HG03442 (cell line): ENCODE results near the gene PLA2G10.
"Not testable (repeated sequence)": the region's sequence is repeated elsewhere in the genome, so short reads cannot be mapped to it uniquely, and the experiment has no call there.

Experiments used
- ATAC-seq: cut with Tn5 transposase; IDR thresholded peaks from one replicate; pipeline ENCODE4 v1.9.1; 2021; ENCODE audit warnings: mild to moderate bottlenecking, moderate library complexity; ENCODE audit not compliant: unreplicated experiment

PLA2G10 gene

DNA sequence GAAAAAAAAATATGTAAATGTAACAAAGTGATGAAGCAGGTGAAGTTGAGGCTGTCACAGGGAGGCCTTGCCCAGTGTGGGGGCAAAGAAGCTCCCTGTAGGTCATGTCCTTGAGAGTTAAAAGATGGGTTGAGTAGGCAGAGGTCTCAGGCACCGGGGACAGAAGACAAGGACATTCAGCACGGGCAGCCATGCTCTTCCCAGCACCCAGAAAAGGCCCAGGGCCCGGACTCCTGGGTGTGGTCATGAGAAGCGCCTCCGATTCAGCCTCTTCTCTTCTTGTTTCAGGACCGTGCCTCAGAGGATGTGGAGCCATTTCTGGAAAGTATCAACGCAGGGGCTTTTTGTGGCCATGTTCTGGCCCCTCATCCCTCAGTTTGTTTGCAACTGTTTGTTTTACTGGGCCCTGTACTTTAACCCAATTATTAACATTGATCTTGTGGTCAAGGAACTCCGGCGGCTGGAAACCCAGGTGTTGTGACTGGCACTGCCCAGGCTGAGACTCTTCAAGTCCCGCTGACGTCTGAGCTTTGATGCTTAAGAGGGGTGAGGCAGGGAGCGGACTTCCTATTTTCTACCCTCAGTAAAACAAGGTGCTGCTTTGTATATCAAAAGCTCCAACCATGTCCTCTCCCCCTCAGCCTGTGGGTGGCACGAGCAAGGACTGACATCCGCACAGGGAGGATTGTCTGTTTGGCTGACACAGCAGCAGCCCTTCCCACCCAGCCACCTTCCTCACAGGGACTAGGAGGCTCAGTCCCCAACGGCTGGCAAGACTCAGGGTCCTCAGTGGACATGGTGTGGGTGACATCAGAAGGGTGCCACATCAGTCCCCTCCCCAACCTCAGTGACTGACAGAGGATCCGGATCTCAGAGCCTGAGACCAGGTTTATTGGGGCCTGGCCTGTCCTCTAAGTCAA, 26.5 kb downstream of the PLA2G10 start:
- no peak for ATAC-seq

DNA sequence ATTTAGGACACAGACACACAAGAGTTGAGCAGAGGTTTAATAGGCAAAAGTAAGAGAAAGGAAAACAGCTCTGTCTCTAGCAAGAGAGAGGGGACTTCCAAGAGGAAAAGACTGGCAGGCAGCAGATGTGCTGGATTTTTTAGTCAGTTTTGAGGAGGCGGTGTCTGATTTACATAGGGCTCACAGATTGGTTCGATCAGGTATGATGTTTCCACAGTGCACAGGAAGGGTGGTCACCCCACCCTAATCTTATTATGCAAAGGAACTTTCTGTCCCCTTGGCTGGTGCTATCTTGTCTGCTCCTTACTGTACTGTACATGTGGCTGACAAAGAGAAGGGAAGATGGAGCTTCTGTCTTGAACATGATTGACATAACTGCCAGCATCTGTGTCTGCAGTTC, 36.0 kb downstream of the PLA2G10 start:
- ATAC-seq = peak; percentile 74

DNA sequence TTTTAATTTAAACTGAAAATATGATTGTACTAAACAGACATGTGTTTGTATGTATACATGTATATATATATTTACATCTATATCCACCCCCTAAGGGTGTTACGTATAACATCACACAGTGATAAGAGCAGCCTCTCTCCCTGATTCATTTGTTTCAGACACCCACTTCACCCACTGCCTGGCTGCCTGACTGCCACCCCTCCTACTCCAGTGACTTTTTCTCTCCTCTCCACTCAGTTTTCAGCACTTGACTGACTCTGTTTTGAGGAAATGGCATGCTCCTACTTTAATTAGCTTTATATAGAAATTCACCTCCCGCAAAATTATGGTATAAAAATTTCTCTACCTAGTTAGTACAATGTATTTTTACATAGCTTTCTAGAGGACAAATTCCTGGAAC, 41.4 kb downstream of the PLA2G10 start:
- no peak for ATAC-seq

GRCh38 chr16:14650629-14651028, 43.5 kb downstream of the PLA2G10 start:
- no peak for ATAC-seq

- ATAC-seq = no peak
Measured at GRCh38 chr16:14649816-14650215, 44.3 kb downstream of the PLA2G10 start.

GRCh38 chr16:14641926-14642325, 52.2 kb downstream of the PLA2G10 start:
- ATAC-seq = no peak

GRCh38 chr16:14641206-14641605, 52.9 kb downstream of the PLA2G10 start:
- ATAC-seq = no peak

GRCh38 chr16:14640538-14640937, 53.6 kb downstream of the PLA2G10 start:
- no peak for ATAC-seq

- not testable (repeated sequence) for ATAC-seq
Measured at GRCh38 chr16:14636951-14637240, 57.2 kb downstream of the PLA2G10 start.

DNA sequence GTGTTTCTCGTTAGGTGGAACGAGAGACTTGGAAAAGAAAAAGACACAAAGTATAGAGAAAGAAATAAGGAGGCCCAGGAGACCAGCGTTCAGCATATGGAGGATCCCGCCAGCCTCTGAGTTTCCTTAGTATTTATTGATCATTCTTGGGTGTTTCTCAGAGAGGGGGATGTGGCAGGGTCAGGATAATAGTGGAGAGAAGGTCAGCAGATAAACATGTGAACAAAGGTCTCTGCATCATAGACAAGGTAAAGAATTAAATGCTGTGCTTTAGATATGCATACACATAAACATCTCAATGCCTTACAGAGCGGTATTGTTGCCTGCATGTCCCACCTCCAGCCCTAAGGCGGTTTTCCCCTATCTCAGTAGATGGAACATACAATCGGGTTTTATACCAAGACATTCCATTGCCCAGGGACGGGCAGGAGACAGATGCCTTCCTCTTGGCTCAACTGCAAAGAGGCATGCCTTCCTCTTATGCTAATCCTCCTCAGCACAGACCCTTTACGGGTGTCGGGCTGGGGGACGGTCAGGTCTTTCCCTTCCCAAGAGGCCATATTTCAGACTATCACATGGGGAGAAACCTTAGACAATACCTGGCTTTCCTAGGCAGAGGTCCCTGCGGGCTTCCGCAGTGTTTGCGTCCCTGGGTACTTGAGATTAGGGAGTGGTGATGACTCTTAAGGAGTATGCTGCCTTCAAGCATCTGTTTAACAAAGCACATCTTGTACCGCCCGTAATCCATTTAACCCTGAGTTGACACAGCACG, 57.7 kb downstream of the PLA2G10 start:
- ATAC-seq = not testable (repeated sequence)

DNA sequence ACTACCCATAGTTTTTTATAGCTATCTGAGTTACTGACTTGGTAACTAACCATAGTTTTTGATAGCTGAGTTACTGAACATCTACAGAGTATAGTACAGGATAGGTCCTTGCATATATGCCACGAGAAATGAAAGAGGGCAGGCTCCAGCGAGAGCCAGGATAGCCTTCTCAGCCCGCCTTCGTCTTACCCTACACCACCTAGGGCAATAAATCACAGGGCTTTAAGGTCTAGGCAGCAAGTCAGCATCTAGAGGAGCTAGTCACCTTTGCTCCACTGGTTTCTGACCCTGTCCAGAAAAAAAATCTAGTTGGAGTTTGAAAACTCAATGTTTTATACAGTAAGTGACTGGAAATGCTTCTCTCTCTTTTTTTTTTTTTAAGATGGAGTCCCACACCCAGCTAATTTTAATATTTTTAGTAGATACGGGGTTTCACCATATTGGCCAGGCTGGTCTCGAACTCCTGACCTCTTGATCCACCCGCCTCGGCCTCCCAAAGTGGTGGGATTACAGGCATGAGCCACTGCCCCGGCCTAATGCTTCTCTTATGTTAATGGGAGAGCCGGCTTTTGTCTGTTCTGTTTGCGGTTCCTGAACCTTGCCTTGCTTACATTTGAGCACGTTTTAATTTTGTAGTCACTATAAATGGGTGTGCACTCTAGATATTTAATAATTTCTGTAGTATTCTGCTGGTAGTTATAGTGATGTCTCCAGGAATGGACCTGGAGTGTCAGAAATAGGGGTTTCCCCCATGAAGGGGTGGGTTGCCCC, 58.5 kb downstream of the PLA2G10 start:
- no peak for ATAC-seq

DNA sequence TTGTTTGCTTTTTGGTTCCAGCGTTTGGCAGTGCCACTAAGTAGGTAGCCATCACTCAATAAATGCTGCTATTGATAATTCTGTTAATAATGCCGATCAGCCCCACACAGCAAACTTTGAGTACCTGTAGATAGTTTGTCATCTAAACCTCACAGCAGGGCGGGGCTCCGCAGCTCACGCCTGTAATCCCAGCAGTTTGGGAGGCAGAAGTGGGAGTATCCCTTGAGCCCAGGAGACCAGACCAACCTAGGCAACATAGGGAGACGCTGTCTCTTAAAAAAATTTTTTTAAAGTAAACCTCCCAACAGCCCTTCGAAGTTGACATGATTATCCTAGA, 59.8 kb downstream of the PLA2G10 start:
- ATAC-seq = no peak

DNA sequence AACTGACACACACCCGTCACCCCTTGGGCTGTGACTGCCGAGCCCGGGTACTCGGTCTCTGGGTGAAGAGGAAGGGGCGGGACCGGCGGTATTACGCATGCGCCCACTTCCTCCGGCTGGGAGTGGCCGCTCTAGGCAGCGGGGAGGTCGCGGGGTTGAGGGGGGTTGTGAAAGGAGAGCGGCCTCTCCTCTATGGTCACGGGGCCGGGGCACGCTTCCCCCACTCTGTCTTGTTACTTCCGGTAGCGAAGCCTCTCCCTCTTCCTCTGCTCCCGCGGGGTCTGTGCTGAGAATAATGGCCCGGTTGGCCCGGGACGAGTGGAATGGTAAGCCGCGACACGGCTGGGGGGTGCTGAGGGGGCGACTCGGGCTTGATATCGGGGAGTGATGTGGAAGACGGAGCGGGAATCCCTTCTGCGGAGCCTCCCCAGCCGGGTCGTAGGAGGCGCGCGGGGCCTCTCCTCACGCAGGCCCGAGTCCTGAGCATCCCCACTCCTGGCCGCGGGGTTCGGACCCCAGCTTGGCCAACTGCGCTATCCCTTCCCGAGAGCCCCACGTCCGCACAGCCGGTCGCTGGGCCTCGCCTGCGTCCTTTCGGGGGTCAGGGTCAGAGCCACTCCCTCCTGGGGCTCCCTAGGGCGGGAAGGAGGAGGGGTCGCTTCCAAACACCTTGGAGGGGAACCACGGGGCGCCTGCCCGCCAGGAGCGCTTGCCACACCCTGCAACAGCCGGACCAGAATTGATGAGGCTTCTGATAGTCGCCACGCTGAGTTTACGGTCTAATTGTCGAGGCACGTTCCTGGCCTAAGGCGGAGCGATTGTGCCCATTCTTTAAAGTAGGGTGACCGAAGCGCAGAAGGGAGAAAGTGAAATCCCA, 61.2 kb downstream of the PLA2G10 start, which contains the start of gene BFAR:
Gene BFAR (plus strand): TSS at position 259 of the 877 bp plus-strand sequence. CDS start 11,396 bp downstream, outside the sequence.
- peak; percentile 74 for ATAC-seq

GRCh38 chr16:14630620-14631330, 63.3 kb downstream of the PLA2G10 start:
- not testable (repeated sequence) for ATAC-seq

- ATAC-seq = peak; percentile 39
Measured at GRCh38 chr16:14629919-14630619, 64.0 kb downstream of the PLA2G10 start, which contains the start of gene PARN. PARN (minus strand) TSS chr16:14630260; CDS start chr16:14630125, 135 bp downstream.

DNA sequence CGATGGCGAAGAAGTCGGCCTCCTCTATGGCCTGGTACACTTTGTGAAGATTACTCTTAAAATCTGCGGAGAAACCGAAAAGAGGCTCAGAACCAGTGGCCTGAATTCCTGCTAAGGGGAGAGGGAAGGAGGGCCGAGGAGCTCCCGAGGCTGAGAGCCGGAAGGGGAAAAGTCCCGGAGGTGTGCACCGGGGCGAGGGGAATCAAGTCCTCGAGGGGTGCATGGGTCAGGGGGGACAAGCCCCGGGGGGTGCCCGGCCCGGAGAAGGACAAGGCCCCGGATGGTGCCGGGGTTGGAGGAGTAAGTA, 64.5 kb downstream of the PLA2G10 start:
- ATAC-seq = peak; percentile 11

GRCh38 chr16:14628806-14629611, 65.1 kb downstream of the PLA2G10 start:
- ATAC-seq = no peak

GRCh38 chr16:14627078-14627477, 67.0 kb downstream of the PLA2G10 start:
- ATAC-seq = no peak
